ENCODE results near the gene ARL9.

The ARL9 gene

DNA sequence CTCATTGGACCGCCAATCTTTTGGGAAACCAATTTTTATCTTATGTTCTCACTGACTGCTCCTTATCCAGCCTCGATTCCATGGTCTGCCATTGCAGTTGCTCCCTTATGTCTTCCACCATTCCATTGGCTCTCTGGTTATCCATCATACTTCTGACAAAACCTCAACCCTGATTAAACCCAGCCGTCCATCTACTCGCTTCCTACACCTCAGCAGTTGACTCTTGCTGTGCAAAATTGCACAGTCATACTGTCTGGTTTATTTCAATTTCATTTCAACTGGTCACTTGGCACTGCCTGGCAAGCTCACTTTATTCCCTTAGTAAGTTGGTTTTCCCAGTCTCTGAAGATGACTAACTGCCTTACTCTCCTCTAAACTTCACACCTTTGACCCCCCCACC is 26.2 kb downstream of the ARL9 start:
- DNase-seq, result no peak

DNA sequence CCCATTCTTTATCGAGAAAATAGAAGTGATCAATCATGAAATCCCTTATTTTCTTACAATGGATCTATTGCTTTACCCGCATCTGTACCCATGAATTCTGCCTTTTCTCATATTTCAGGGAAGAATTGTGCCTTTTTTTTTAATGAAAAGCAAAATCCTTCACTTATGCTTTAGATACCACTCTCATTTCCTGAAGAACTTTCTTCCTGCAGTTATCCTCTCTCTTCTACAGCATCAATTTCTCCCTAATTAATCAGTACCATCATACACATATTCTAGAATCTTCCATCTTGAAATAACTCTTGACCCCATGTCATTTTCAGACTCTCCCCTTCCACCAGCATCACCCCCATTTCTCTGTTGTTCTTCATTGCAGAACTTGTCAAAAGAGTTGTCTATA is 26.6 kb downstream of the ARL9 start:
- DNase-seq, result no peak

- DNase-seq, result no peak
These were observed 30.3 kb downstream of the ARL9 start for GRCh38 chr4:56535915-56536314.

GRCh38 chr4:56537147-56537546 is 31.6 kb downstream of the ARL9 start:
- no peak for DNase-seq

- DNase-seq, result no peak
These were observed 35.2 kb downstream of the ARL9 start for GRCh38 chr4:56540826-56541225.

- peak; percentile 78 for DNase-seq
These were observed 39.1 kb downstream of the ARL9 start for GRCh38 chr4:56544573-56545131.

DNA sequence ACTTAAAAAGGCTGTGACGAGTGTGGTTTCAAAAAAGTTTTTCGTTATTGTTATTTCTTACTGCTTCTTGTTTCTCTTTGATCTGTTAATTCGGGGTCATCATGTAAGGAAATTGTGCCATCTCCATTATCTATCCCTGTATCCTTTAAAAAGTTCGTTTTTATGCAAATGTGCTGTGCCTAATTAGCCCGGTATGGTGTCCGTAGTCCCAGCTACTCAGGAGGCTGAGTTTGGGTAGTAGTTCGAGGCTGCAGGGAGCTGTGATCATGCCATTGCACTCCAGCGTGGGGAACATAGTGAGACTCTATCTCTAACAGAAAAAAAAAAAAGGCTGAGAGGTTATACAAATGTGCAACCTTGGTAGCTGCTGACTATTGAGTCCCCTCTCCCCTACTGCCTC is 45.1 kb downstream of the ARL9 start:
- DNase-seq, result no peak

DNA sequence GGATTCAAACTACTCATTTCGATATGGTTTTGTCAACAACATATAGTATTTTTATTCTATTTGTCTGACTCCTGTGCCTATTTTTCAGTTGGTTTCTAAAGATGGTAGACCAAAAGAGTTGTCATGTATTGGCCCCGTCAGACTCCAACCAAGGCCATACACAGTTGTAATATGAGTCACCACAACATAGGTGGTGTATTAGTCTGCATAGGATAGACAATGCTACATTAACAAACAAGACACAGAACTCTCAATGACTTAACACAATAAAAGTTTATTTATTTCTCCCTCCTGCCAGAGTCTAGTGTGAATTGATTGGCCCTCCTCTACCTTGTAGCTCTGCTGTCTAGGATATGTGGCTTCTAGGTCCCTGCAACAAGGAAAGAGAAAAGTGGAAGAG is 45.9 kb downstream of the ARL9 start:
- DNase-seq, result no peak

DNA sequence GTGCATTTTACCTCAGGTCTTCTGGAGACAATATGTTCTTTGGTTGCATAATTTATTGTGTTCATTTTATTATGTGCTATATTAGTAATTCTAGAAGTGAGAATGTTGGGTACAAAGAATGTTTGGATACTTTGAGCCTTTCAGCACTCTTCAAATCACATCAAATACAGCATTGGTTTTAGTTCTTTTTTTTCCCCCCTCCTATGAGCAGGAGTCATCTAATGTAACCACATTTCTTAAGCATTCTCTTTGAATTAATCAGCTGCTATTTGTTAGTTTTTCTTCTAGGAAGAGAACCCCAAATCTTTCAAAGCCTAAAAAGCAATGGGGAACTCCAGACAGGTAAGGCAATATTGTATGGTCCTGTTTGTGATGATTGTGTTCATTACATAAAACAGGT is 46.7 kb downstream of the ARL9 start:
- no peak for DNase-seq

DNA sequence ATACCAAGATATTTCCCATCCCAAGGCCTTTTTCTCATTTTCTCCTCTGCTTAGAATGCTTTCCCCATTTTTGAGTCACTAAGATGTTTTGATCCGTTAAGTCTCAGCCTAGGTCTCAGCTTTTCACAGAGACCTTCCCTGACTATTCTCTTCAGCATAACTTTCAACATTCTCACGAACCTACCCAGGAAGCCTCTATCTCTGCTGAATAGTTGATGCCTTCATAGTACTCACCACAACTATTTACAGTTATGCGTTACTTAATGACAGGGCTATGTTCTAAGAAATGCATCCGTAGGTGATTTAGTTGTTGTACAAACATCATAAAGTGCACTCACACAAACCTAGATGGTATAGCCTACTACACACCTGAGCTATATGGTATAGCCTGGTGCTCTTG is 64.5 kb downstream of the ARL9 start:
- no peak for DNase-seq

Measured in activated effector memory CD4-positive, alpha-beta T cell treated with Interleukin-2 at 50 U/mL for 16 hours (primary cell).